SKM-1 treated with dmso at 0.1 percent for 144 hours (cell line): ENCODE measurements around the gene LBHD2.

Experiments used
- DNase-seq: peaks from one replicate; lab custom pipeline; 2025; ENCODE audit not compliant: unreplicated experiment; lab: John Stamatoyannopoulos, UW

LBHD2 gene

GRCh38 chr14:103089386-103090335 is 5.7 kb downstream of the LBHD2 start:
- no peak for DNase-seq

DNA sequence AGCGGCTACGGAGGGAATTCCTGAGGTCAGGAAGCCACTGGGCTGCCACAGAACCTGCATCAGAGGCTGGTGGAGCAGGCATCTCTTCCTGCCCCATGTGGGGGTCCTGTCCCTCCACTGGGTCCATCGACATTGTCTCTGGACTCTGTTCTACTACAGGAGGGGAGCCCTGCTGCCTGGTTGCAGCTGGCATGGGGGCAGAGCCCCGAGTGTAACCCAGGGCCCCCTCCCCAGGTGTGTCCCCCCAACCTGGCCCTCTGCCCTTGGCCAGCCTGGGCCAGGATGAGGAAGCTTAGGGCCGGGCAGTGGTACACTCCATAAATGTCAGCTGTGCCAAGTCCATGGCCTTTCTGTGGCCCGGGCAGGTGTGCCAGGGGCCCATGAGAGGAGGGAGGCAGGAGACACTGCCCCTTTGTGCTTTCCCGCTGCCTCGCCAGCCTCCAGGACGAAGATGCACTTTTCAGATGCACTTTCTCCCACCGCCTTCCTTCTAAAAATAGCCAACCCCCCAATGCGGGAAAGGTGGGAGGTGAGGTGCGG is 6.5 kb downstream of the LBHD2 start:
- DNase-seq: no peak

- DNase-seq: no peak
Observed at GRCh38 chr14:103091041-103091882, 7.3 kb downstream of the LBHD2 start.

GRCh38 chr14:103091883-103092222 is 7.8 kb downstream of the LBHD2 start:
- DNase-seq: no peak

- no peak for DNase-seq
Observed at GRCh38 chr14:103093856-103094405, 9.9 kb downstream of the LBHD2 start.

- no peak for DNase-seq
Observed at GRCh38 chr14:103094406-103095209, 10.6 kb downstream of the LBHD2 start, which contains the start of gene EXOC3L4. TSS of gene EXOC3L4 (plus strand) at chr14:103094725. CDS start at chr14:103100220, 5,495 bp downstream.

GRCh38 chr14:103095210-103095778 is 11.3 kb downstream of the LBHD2 start:
- DNase-seq: no peak

DNA sequence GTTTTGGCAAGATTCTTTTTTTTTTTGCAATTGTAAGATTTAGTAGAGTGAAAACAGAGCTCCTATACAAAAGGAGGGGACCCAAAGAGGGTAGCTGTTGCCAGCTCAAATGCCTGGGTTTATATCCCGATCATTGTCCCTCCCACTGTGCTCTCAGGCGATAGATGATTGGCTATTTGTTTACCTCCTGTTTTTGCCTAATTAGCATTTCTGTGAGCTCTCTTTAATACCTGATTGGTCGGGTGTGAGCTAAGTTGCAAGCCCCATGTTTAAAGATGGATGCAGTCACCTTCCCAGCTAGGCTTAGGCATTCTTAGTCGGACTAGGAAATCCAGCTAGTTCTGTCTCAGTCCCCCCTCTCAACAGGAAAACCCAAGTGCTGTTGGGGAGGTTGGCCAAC is 12.4 kb downstream of the LBHD2 start:
- DNase-seq: no peak

DNA sequence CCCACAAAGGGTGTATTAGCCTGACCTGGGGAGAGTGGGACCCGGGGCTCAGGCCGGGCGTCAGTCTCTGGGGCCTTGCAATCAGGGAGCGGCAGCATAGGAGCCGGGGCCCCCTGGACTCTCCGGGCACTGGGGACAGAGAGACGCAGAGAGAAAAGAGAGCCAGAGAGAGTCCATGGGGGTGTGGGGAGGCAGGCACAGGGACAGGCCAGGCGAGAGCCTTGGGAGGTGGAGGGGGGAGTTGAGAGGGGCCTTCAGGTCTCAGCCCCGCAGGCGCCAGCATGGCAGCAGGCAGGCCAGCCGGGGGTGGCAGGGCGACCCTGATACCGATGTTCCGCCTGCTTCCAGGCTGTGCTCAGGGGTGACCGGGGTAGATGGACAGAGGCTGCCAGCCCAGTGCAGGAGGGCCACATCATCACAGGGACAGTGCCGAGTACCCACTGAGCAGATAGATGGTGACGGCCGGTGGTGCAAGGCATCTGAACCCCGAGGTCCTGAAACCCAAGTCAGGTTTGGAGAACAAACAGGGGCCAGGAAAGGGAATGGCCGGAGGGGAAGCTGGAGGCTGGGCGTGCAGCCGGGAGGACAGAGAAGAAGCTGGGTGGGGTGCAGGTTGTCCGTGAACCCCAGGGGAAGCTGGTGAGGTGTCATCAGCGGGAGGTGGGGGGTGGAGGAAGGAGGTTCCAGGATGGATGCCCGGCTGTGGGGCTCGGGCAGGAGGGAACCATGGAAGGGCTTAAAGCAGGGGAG is 13.4 kb downstream of the LBHD2 start:
- no peak for DNase-seq

DNA sequence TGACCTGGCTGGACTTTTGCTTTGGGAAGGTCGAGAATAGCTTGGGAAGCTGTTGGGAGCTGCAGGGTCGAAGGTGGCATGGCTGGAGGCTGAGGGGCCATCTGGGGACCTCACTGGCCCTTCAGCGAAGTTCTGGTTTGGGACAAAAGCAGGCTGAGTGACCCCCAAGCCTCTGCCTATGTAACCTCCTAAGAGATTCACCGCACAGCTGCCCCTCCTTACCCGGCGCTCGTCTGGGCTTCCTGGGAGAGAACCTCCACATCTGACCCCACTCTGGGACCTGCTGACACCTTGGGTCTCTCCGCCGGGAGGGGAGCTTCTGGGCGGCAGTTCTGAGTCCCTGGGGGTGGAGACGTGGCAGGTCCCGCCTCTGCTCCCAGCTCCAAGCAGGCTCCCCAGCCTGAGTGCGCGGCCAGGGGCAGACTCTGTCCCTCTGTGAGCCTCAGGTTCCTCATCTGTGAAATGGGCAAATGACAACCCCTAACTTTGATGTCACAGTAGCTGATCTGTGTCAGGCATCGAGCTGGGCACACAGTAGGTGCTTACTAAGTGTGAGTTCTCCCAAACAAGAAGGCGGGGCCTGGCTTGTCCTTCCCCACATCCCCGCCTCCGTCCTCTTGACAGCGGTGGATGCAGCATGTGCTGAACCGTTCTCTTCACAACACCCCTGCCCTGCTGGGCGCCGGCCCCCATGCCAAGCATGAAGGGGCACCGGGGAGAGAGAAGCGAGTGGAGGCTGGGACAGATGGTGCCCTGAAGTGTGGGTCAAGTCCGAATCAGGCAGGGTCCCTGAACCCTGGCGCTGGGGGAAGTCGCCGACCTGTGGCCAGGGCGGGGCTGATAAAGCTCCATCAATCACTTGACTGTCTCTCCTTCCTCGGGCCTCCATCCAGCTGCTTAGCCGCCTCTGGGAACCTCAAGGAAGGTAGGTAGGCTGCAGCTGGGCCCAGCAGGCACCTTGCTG is 14.3 kb downstream of the LBHD2 start:
- no peak for DNase-seq

- DNase-seq: no peak
Observed at GRCh38 chr14:103099081-103099732, 15.2 kb downstream of the LBHD2 start.

DNA sequence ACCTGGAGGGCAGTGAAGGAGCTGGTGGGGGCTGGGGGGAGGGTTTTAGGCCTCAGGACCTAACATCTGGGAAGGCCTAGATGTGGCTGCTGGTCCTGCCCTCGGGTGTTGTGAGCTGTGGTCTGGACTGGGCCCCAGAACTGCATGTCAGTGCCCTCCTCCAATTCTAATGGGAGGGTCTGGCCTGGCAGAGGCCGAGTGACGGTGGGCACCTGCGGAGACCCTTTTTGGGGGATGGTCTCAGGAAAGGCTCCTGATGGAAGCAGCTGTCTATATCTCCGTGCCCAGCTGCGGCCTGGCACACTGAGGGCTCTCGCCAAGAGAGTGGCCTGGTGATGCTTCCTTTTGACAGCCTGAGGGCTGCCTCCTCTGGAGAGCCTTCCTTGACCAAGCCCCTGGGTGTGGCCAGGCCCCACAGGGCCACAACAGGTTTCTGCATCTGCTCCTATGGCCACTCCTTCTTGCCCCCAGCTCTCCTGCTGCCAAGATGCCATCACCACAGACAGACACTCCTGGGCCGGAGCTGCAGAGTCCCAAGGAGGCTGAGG is 15.8 kb downstream of the LBHD2 start:
- no peak for DNase-seq

GRCh38 chr14:103100281-103101121 is 16.5 kb downstream of the LBHD2 start:
- no peak for DNase-seq

DNA sequence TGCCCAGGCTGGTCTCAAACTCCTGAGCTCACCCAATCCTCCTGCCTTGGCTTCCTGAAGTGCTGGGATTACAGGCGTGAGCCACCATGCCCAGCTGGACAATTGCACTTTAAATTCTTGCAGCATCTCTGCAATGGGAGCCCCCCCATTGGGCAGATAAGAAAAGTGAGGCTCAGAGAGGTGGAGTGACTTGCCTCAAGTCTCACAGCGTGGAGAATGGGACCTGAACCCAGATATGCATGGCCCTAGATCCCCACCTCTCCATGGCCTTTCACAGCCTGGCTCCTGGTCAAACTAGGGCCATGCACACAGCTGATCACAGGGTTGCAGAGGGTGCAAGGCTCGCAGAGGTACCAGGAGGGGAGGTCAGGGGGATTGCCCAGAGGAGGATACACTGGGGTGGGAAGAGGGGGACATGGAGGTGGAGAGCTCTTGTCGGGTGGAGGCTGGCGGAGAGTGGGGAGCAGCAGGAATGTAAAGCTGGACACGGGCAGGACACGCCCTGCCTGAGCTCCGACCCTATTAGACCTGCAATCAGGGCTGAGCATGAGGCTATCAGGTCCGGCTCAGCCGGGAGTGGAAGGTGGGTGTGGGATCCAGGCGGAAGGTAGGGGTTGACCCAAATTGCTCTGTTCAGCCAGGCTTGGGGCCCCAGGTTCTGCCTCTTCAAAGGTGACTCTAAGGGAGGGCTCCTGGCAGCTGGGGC is 17.4 kb downstream of the LBHD2 start:
- no peak for DNase-seq

DNA sequence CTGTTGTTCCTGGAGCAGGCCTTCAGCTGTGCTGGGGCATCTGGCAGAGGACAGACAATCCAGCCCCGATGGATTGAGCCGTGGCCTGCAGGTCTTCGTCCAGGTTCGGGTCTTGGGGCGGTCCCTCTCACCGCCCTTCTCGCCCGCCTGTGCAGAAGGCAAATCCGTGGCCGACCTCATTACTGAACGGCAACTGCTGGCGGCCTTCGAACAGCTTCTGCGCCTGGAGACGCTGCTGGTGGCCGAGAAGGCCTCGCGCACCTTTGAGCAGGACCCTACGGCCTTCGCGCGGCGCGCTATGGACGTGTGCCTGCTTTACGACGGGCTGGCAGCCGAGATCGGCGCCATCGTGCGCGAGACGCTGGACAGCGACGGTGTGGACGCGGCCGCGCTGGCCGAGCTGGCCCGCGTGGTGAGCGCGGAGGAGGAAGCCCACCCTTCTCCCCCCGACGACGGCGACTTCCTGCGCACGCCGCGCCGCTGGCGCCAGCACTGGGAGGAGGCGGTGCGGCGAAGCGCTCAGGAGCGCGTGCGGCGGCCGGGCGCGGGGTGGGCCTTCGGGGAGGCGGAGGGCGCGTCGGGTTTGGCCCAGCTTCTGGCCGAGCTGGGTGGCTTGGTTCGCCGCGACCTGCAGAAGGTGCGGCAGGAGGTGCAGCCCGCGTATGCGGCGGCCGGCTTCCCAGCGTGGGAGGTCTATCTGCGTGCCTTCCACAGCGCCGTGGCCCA is 18.1 kb downstream of the LBHD2 start:
- no peak for DNase-seq
